ENCODE data around the gene PCYOX1L.

DNA sequence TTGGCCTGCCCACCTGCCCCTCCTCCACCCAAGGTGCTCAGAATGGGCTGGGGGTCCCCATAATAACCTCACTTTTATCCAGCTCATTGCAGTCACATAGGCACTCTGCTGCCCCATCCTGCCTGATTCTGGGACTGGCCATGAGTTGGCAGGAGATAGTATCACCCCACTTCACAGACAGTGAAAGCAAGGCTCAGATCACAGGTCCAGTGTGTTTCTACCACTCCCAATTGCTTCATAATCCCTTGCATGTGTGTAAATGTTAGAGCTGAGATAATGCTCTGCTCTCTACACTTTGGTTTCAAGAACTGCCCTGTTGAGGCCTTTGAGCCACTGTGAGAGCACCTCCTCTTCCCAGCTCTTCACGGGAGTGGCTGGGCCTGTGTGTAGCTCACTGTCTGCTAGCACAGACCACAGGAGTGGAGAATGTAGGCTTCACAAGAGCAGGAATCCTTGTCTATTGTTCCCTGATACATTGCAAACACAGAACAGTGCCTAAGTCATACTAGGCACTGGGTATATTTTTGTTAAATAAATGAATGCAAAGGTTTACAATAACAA lies 8.4 kb downstream of the PCYOX1L start:
- no peak for TF ChIP-seq POLR2AphosphoS5 (IDR thresholded peaks at IDR 0.05; ENCODE audit: low read depth, low read length)
- TF ChIP-seq, protein P1, sequence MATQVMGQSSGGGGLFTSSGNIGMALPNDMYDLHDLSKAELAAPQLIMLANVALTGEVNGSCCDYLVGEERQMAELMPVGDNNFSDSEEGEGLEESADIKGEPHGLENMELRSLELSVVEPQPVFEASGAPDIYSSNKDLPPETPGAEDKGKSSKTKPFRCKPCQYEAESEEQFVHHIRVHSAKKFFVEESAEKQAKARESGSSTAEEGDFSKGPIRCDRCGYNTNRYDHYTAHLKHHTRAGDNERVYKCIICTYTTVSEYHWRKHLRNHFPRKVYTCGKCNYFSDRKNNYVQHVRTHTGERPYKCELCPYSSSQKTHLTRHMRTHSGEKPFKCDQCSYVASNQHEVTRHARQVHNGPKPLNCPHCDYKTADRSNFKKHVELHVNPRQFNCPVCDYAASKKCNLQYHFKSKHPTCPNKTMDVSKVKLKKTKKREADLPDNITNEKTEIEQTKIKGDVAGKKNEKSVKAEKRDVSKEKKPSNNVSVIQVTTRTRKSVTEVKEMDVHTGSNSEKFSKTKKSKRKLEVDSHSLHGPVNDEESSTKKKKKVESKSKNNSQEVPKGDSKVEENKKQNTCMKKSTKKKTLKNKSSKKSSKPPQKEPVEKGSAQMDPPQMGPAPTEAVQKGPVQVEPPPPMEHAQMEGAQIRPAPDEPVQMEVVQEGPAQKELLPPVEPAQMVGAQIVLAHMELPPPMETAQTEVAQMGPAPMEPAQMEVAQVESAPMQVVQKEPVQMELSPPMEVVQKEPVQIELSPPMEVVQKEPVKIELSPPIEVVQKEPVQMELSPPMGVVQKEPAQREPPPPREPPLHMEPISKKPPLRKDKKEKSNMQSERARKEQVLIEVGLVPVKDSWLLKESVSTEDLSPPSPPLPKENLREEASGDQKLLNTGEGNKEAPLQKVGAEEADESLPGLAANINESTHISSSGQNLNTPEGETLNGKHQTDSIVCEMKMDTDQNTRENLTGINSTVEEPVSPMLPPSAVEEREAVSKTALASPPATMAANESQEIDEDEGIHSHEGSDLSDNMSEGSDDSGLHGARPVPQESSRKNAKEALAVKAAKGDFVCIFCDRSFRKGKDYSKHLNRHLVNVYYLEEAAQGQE (IDR thresholded peaks at IDR 0.05; ENCODE audit: insufficient read depth in 1 of 2, low read depth in 2 of 2, low read length in 2 of 2) = no peak

Data from PFSK-1 (cell line).